HG02678 (cell line): ENCODE data around the gene AURKB.
A peak's percentile ranks its signal among the peaks of the same experiment; 100 is the strongest.
"Not testable (repeated sequence)": the region's sequence is repeated elsewhere in the genome, so short reads cannot be mapped to it uniquely, and the experiment has no call there.

Source experiments
- ATAC-seq: cut with Tn5 transposase; IDR thresholded peaks from one replicate; pipeline ENCODE4 v1.9.1; 2021; ENCODE audit warnings: mild to moderate bottlenecking, moderate library complexity; ENCODE audit not compliant: unreplicated experiment

The AURKB gene

DNA sequence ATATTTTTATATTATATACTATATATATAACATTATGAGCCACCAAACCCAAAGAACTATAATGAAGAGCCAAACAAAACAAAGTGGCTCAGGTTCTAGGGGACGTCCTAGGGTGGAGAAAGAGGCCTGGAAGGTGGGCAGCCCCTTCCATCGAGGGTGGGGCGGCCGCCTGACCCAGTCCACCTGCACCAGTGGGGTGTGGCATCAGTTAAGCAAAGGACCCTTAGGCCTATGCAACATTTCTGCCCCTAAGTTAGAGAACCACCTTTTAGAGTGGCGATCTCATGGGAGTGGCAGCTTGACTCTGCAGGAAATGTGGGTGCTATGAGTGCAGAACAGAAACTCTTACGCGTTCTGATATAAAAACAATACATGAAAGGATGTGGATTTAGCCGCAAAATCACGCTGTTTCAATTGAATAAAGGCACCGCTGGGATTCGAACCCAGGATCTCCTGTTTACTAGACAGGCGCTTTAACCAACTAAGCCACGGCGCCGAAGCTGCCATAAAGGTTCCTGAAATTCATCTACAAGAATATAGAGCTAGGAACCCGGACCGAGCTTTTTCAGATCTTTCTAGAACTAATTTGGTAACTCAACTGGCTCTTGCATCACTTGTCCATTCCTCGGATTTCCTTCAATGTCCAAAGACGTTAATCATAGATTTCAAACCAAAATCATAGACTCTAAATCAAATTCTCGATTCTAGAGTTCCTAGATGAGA lies 15.6 kb upstream of the AURKB start:
- ATAC-seq, result no peak

DNA sequence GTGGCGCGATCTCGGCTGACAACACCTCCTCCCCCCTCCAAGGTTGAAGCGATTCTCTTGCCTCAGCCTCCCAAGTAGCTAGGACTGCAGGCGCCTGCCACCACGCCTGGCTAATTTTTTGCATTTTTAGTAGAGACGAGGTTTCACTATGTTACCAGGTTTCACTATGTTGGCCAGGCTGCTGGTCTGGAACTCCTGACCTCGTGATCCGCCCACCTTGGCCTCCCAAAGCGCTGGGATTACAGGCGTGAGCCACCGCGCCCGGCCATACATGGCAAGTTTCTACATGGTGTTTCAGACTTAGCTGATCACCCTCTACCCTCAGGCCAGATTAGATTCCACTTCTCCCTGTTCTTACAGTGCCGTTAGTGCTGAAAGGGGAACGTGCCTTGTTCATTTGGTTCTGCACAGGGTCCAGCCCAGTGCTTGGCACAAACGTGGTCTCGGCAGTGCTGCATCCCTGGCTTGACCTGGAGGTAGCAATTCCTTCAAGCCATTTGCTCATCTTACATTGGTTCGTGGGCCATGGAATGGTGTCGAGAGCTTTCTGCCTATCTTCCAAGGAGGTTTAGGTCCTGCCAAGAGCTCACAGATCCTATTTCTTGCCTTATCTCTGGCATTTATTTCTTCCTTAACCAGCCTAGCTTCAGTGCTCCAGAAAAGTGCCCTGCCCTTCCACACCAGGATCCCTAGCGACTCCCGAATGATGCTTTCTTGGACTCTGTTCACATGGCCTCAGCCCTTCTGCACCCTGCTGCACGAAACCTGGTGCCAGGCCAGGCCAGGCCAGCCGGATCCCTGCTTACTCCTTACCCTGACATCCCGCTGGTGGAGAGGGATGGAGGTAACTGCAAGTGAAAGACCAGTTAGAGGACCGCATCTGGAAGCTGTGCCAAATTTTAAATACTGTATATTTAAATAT lies 14.8 kb upstream of the AURKB start:
- no peak for ATAC-seq

DNA sequence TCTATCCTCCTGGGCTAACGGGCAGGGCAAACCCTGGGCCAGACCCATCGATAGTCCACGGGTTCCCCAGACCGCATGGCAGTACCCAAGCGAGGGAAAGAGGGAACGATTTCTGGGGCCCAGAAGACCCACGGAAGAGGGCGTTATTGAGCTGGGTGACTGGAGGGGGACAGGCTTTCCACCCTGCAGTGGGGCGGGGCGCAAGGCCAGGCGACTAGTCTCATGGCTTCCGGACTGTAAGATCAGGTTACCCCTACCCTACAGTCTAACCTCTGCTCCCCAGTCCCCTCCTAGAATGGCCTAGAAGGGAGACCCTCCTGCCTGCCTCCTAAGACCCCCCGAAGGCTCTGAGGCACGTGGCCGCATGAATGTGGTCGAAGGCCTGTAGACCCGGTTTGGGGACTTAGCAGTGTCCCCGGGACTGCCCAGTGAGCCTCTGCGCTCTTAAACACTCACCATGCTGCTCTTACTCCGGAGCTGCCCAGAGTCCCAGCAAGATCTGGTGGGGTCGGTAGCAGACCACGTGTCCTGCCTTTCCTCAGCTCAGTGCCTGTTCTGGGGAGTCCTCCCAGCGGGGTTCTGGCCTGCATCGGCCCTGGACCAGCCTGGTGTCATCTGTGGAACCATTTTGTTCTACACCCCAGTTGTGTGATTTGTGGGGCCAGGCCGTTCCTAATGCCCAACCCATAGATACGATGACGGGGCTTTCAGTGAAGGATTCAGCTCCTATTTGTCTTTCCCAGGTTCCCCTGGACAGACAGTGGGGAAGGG lies 13.2 kb upstream of the AURKB start:
- no peak for ATAC-seq

- peak; percentile 39 for ATAC-seq
These were observed 12.4 kb upstream of the AURKB start for GRCh38 chr17:8222630-8223355.

GRCh38 chr17:8222380-8222629 lies 11.9 kb upstream of the AURKB start:
- peak; percentile 36 for ATAC-seq

DNA sequence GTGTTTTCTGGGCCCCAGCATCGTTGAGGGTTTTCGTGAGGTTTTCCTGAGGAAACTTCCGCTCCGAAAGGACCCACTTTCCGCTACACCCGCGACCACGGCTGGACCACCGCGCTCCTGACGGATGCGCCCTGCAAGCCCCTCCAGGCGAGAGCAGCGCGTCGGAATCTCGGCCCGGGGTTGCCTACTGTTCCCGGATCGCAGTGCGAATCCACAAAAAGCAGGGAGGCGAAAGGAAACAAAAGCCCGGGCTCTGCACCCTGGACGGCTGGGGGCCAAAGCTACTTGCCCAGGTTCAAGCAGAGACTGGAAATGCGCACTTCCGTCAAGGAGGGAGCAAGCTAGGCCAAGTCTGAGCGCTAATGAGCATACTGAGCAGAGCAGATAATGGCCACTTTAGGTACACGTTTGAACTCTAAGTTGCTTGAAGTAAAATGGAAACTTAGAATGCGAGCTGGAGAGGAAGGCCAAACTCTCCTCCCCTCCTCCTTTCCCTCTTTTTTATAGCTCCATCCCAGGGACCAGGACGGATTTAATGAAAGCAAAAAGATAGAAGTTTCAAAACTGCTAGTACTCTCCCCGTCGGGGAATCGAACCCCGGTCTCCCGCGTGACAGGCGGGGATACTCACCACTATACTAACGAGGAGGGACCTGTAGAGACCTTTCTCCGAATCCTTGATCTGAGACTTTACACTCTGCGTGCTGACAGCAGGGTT lies 11.4 kb upstream of the AURKB start:
- ATAC-seq, result peak; percentile 45

DNA sequence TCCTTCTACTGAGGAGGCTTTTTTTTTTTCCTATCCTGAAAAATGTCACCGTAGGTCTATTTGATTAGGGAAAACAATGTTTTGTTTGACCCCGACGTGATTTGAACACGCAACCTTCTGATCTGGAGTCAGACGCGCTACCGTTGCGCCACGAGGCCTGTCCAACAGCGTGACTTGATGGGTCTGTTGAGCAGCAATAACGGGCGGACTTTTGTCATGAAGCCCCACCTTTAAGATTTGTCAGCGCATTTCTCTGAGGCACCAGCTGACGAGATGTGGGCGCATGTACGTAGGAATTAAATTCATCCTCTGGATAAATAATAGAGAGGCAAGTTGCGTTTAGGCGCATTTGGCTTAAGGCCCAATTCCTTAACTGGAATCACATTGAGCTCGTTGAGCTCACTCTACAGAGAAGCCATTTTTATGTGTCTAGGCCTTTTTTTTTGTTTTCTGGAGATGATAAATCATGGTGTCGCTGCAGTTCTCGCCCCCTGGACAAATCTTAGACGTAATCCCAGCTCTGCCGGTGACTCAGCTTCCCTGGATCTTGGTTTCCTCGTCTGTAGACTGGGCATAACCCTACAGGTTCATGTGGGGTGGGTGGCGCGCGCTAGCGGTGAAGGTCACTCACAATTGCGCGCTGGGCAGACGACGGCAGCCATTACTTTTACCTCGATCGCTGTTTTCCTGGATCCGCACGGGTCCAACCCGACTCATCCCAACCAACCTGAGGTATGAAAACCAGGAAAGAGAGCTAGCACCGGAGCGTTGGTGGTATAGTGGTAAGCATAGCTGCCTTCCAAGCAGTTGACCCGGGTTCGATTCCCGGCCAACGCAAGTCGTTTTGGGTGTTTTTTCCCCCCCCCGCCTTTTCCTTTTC lies 10.6 kb upstream of the AURKB start:
- ATAC-seq, result no peak

DNA sequence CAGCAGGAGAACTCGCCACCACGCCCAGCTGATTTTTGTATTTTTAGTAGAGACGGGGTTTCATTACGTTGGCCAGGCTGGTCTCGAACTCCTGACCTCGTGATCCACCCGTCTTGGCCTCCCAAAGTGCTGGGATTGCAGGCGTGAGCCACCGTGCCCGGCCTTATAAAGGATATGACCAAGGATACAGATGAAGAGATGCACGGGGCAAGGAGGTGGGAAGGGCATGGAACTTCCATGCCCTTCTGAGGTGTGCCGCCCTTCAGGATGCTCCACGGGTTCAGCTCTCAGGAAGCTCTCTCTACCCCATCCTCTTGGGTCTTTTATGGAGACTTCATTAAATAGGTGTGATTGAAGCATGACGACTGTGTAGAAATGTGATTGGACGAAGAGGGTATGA lies 3.6 kb upstream of the AURKB start:
- not testable (repeated sequence) for ATAC-seq

GRCh38 chr17:8212312-8213180 lies 2.2 kb upstream of the AURKB start:
- no peak for ATAC-seq

- ATAC-seq, result no peak
These were observed 535 bp upstream of the AURKB start for GRCh38 chr17:8210761-8211458.

GRCh38 chr17:8206536-8206935 lies 3.8 kb downstream of the AURKB start:
- no peak for ATAC-seq

- ATAC-seq, result no peak
These were observed 5.4 kb downstream of the AURKB start for GRCh38 chr17:8204761-8205555.

- ATAC-seq, result peak; percentile 28
These were observed 18.1 kb downstream of the AURKB start for GRCh38 chr17:8192070-8192815.

GRCh38 chr17:8190506-8190905 lies 19.9 kb downstream of the AURKB start:
- no peak for ATAC-seq

DNA sequence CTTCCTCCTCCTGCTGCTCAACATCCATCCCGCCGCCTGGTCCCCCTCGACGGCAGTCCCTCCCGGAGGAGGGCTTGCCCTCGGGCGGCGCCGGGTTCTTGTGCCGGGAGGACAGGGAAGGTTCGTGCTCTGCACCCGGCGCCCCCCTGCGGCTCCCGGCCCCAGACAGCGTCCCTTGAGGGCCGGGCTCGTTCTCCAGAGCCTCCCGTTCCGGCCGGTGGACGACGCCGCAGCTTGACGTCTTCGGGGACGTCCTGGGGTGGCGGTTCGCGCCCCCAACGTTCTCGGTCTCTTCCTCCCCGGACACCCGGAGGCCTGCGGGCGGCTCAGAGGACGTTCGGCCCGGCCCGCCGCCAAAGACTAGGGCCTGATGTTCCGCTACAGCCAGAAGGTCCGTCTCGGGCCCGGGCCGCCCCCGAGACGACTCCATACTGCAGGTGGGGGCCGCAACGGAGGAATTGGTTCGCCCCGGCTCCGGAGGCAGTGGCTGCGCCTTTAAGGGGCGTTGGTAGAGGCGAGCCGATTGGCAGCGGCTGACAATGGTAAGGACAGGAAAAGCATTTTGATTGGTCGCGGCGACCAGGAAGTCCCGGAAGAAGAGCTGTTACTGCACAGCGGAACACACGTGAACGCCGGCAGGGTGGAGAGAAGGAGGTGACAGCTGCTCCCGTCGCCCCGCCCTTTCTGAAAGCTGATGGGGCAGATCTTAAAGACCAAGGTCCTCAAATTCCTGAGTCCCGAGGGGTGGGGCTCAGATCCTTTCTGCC lies 20.5 kb downstream of the AURKB start, which contains the start of gene BORCS6:
Gene BORCS6 (minus strand): TSS at position 470 of the 767 bp plus-strand sequence. CDS start 40 bp downstream, at position 430.
- peak; percentile 60 for ATAC-seq
